HT-29 (cell line): ENCODE measurements around the gene OCLN. TPM values are rescaled to one million over a fixed set of nuclear protein-coding genes. Genes with fewer than 3 reads are reported as not detected.
"Not testable (repeated sequence)": the region's sequence is repeated elsewhere in the genome, so short reads cannot be mapped to it uniquely, and the experiment has no call there.

Experiments
- DNase-seq: peaks from one replicate; pipeline ENCODE4 v3.0.0-alpha.2; 2015; ENCODE audit warnings: low spot score
- total RNA-seq: library from RNA; depleted of rRNA; stranded (reverse); fragments of >200 nt; shearing (Covaris generic); gene quantifications from 2 replicates; pipeline ENCODE4 v1.2.3, GENCODE V29; 2014

OCLN gene
- total RNA-seq, 1 experiment from 2014 or later, result 43.6 TPM

- DNase-seq, result no peak
These were observed 1.6 kb upstream of the OCLN start for GRCh38 chr5:69491027-69491426.

- DNase-seq, result peak; percentile 44
These were observed 676 bp upstream of the OCLN start for GRCh38 chr5:69491838-69492390.

- DNase-seq, result peak; percentile 51
These were observed 369 bp downstream of the OCLN start for GRCh38 chr5:69492923-69493395.

GRCh38 chr5:69493396-69494133 lies 975 bp downstream of the OCLN start:
- DNase-seq, result peak; percentile 56

- no peak for DNase-seq
These were observed 1.9 kb downstream of the OCLN start for GRCh38 chr5:69494452-69494851.

- no peak for DNase-seq
These were observed 4.5 kb downstream of the OCLN start for GRCh38 chr5:69497006-69497520.

GRCh38 chr5:69498384-69498783 lies 5.8 kb downstream of the OCLN start:
- no peak for DNase-seq

GRCh38 chr5:69502367-69502766 lies 9.8 kb downstream of the OCLN start:
- DNase-seq, result no peak

GRCh38 chr5:69502767-69503488 lies 10.3 kb downstream of the OCLN start:
- no peak for DNase-seq

- DNase-seq, result no peak
These were observed 11.4 kb downstream of the OCLN start for GRCh38 chr5:69504036-69504435.

GRCh38 chr5:69505306-69505705 lies 12.7 kb downstream of the OCLN start:
- no peak for DNase-seq

GRCh38 chr5:69509212-69509611 lies 16.6 kb downstream of the OCLN start:
- no peak for DNase-seq

GRCh38 chr5:69510694-69511093 lies 18.1 kb downstream of the OCLN start:
- no peak for DNase-seq

GRCh38 chr5:69512740-69513260 lies 20.2 kb downstream of the OCLN start:
- DNase-seq, result no peak

- DNase-seq, result not testable (repeated sequence)
These were observed 23.0 kb downstream of the OCLN start for GRCh38 chr5:69515570-69515969.

GRCh38 chr5:69516769-69517168 lies 24.2 kb downstream of the OCLN start:
- no peak for DNase-seq

- peak; percentile 82 for DNase-seq
These were observed 25.2 kb downstream of the OCLN start for GRCh38 chr5:69517763-69518212.

- no peak for DNase-seq
These were observed 26.7 kb downstream of the OCLN start for GRCh38 chr5:69519285-69519684.

GRCh38 chr5:69522035-69522434 lies 29.4 kb downstream of the OCLN start:
- no peak for DNase-seq

- DNase-seq, result peak; percentile 65
These were observed 32.9 kb downstream of the OCLN start for GRCh38 chr5:69525490-69525889.

- DNase-seq, result no peak
These were observed 34.1 kb downstream of the OCLN start for GRCh38 chr5:69526660-69527059.

GRCh38 chr5:69527128-69527770 lies 34.7 kb downstream of the OCLN start:
- no peak for DNase-seq
